HG02678 (cell line): ENCODE results near the gene SLIT3.
"Not testable (repeated sequence)": the region's sequence is repeated elsewhere in the genome, so short reads cannot be mapped to it uniquely, and the experiment has no call there.

Experiments
- ATAC-seq: cut with Tn5 transposase; IDR thresholded peaks from one replicate; pipeline ENCODE4 v1.9.1; 2021; ENCODE audit warnings: mild to moderate bottlenecking, moderate library complexity; ENCODE audit not compliant: unreplicated experiment

Gene SLIT3

GRCh38 chr5:169114466-169115065, 186.4 kb downstream of the SLIT3 start:
- no peak for ATAC-seq

- no peak for ATAC-seq
These were observed 188.9 kb downstream of the SLIT3 start for GRCh38 chr5:169112016-169112415.

- ATAC-seq: no peak
These were observed 193.8 kb downstream of the SLIT3 start for GRCh38 chr5:169106911-169107706.

DNA sequence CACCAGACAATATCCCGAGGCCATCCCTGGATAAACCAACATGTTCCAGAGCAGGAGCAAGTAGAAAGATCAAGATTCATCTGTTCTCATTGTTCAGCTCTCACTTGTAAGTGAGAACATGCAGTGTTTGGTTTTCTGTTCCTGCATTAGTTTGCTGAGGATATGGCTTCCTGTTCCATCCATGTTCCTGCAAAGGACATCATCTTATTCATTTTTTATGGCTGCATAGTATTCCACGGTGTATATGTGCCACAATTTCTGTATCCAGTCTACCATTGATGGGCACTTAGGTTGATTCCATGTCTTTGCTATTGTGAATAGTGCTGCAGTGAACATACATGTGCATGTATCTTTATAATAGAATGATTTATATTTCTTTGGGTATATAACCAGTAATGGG, 195.4 kb downstream of the SLIT3 start:
- ATAC-seq: not testable (repeated sequence)

DNA sequence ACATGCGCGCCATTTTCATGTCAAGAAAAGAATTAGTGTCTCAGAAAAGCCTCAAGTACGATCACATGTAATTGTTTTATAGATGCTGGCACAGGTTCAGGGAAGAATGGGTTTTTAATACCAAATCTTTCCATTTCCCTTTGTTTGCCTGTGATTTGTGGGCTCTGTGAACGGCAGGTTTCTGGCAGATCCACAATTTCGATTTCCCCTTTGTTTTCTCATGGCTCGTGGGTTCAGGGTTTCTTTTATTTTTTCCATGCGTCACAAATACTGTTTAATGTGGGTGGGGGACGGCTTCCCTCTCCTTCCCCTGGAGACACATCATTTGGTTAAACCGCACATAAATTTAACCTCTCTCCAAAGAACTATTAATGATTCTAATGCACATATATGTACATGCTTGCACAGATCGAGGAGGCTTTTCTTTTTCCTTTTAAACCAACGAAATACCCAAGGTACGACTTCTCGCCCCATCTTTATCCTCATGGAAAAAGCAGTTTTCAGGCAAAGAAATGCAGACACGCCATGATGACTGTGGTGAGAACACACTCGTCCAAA, 195.9 kb downstream of the SLIT3 start:
- ATAC-seq: no peak

GRCh38 chr5:169103586-169104181, 197.3 kb downstream of the SLIT3 start:
- no peak for ATAC-seq

GRCh38 chr5:169101966-169102365, 199.0 kb downstream of the SLIT3 start:
- ATAC-seq: no peak

- ATAC-seq: no peak
These were observed 200.2 kb downstream of the SLIT3 start for GRCh38 chr5:169100735-169101075.

DNA sequence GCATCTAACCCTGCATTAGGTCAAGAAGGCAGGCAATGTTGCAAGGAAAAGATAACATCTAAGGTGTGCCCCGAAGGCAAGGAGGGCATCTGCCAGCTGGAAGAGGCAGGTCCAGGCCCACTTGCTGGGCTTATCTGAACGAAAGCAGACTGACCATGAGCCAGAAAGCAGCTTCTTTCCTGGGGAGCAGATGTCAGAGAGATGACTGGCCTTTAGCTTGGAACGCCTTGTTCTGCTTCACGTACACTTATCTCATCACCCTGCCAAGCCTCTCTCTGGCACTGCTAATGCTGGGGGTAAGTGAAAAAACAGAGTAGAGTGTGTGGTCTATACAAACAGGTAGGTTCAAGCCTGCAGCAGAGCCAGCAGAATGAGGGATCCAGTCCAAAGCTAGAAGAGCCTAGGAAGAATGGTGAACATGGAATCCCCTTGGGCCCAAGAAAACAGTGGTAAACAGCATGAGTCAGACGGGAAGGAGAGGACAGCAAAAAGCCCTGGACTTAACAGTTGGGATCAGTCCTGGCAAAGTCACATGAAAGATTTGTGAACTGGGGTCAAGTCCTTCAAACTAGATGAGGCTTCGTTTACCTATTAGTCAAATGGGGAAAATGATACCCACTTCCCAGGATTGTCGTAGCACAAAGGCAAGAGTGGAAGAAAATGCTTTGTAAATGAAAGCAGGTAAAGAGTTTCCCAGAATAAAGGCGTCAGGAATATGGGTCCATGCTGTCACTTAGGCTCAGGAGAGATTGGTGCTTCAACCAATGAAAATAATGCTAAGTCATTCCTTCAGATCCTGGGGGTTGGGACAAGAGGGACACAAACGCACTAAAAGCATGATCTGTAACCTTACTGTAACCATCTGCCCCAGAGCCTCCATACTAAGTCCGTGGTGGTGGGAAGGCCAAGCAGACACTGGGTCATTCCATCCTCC, 200.9 kb downstream of the SLIT3 start:
- ATAC-seq: no peak

DNA sequence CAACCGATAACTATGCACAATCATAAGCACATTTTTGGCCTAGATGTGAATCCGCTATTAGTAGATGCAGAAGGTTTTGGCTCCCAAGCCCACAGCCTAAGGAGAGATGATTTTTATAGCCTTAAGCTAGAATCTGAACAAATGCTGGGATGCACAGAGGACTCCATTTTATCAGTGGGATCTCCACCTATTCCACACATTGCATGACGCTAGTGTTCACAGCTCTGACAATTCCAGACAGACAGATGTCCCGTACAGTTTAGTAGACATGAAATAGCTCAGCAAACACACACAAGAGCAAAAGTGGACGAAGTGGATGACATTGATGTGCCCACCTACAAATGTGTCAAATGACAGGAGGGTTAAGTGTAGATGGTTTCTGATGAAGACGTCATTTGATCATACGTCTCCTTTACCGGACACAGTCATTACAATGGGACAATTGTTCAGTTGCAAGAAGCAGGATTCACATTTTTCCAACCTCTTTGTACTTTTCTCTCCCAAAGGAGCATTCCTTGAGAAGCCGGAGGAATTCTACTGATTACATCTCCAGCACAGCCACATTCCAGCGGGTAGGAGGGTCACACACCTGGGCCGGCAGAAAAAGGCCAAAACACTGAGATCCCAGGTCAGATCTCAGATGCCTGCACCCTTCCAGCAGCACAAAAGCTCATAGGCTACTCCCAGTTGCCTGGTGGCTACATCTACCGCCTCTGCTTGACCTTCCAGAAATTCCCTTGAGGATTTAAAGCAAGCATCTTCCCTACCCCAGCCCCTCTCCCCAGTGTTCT, 202.4 kb downstream of the SLIT3 start:
- ATAC-seq: no peak

- ATAC-seq: no peak
These were observed 203.3 kb downstream of the SLIT3 start for GRCh38 chr5:169097374-169098326.

GRCh38 chr5:169095976-169096375, 205.0 kb downstream of the SLIT3 start:
- ATAC-seq: no peak

DNA sequence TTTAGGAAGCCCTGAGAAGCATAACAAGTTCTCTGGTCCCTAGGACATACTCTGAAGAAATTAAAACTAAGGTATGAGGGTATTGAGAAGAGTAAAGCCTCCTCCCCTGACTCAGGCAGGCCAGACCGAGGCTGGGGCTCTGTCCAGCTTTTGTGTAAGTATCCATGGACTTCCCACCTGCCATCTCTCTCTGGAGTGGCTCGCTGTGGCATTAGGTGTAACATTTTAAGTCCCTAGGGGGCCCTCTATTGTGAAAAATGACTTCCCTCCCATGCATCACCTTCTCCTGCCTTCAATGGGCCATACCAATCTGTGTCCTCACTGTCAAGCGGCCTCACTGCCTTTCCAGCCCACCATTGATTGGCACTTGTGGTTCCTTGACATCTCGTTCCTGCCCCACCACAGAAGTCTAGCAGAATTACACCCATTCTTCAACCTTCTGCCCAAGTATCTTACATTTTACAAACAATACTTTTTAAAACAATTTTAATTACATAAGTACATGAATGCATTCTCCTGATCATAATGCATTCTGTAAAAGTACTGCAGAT, 205.5 kb downstream of the SLIT3 start:
- no peak for ATAC-seq

DNA sequence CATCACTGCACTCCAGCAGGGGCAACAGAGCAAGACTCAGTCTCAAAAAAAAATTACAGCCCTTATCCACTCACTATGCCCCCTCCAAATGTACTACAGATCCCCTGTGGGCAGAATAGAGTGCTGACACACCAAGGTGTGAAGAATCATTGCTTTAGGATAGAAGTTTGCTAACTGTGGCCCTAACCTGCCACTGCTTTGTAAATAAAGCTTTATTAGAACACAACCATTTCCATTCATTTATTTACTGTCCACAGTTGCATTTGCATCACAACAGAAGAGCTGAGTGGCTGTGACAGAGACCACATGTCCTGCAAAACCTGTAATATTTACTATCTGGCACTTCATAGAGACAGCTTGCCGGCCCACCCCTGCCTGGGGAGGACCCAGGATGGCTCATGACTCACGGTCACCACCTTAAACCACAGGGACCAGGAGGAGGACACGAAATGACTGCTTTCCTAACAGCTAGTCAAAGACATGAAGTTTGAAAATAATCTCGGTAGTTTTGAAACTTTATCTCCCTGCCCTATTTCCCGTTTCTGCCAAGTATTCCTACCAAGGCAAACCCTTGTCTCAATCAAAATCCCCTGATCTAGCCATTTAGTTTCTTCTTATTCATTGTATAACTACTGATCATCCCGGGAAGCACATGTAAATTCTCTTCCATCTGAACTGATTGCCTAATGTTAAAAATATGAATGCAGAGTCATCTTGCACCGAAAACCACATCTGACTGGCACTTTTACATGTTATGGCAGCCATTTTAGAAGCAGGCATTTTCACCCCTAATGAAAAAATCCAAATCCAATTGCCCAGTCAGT, 206.1 kb downstream of the SLIT3 start:
- no peak for ATAC-seq

- no peak for ATAC-seq
These were observed 209.5 kb downstream of the SLIT3 start for GRCh38 chr5:169091396-169091980.

- ATAC-seq: no peak
These were observed 211.6 kb downstream of the SLIT3 start for GRCh38 chr5:169089343-169089742.

GRCh38 chr5:169088028-169088725, 212.8 kb downstream of the SLIT3 start:
- no peak for ATAC-seq
